Gastrocnemius medialis (tissue), 4 donors: ENCODE measurements around the gene SLC38A2. TPM values are rescaled to one million over a fixed set of nuclear protein-coding genes. Genes with fewer than 3 reads are reported as not detected.
A peak's percentile ranks its signal among the peaks of the same experiment; 100 is the strongest.
"Not testable (repeated sequence)": the region's sequence is repeated elsewhere in the genome, so short reads cannot be mapped to it uniquely, and the experiment has no call there.

Experiments
- ATAC-seq, 2 donors: fragments of 150-250 bp; one replicate each; pipeline ENCODE4 v1.9.1; 2016
- DNase-seq, 2 donors: peaks; one replicate each; pipeline ENCODE4 v3.0.0-alpha.2; 2019
- H3K27ac ChIP-seq, 4 donors: fragments of 200-600 bp; sonication (generic); 1 replicate in 1 of 4; 2 replicates in 3 of 4; pipeline ENCODE4 v1.5.1; 2016 to 2018; ENCODE audit warnings: mild to moderate bottlenecking in 2 of 4, moderate library complexity in 1 of 4
- H3K27me3 ChIP-seq, 3 donors: fragments of 200-600 bp; sonication (generic) in 2 of 3; 1 replicate in 1 of 3; 2 replicates in 2 of 3; pipeline versions ENCODE4 v1.5.1 to v1.6.0; 2016 to 2019; ENCODE audit warnings: mild to moderate bottlenecking in 1 of 3, moderate library complexity in 1 of 3
- H3K36me3 ChIP-seq, 2 donors: fragments of 200-600 bp; sonication (generic) in 1 of 2; one replicate each; pipeline ENCODE4 v1.5.1; 2017 to 2018
- H3K4me1 ChIP-seq, 2 donors: fragments of 200-600 bp; sonication (generic) in 1 of 2; one replicate each; pipeline ENCODE4 v1.5.1; 2016 to 2017; ENCODE audit warnings: mild to moderate bottlenecking in 2 of 2
- H3K4me3 ChIP-seq, 4 donors: fragments of 200-600 bp; sonication (generic) in 3 of 4; 1 replicate in 1 of 4; 2 replicates in 3 of 4; pipeline ENCODE4 v1.5.1; 2016 to 2019; ENCODE audit warnings: mild to moderate bottlenecking in 2 of 4
- H3K9me3 ChIP-seq, 3 donors: fragments of 200-600 bp; sonication (generic) in 2 of 3; 1 replicate in 1 of 3; 2 replicates in 2 of 3; pipeline ENCODE4 v1.5.1; 2016 to 2019
- CTCF ChIP-seq, 5 experiments: fragments of 450-650 bp in 3 of 5; fragments of 200-600 bp in 2 of 5; sonication (generic) in 2 of 5; IDR thresholded peaks in 4 of 5; conservative IDR thresholded peaks in 1 of 5; 1 replicate in 4 of 5; 2 replicates in 1 of 5; pipeline ENCODE4 v1.5.1; 2016 to 2019; ENCODE audit warnings: antibody characterized with exemption in 5 of 5, mild to moderate bottlenecking in 3 of 5, moderate library complexity in 3 of 5
- POLR2A ChIP-seq, 2 donors: fragments of 450-650 bp; IDR thresholded peaks; one replicate each; pipeline ENCODE4 v1.6.1; 2017; ENCODE audit warnings: antibody characterized with exemption in 2 of 2, mild to moderate bottlenecking in 2 of 2, moderate library complexity in 2 of 2
- in situ Hi-C, 4 donors: fragments of 200-750 bp; cut with MboI; loops; one replicate each; pipeline versions ENCODE4 v1.15.0 to v1.8.0; 2017; ENCODE audit warnings: low sequenced_read_pairs in 4 of 4
- intact Hi-C: fragments of 100-400 bp; cut with DNase I; formaldehyde crosslinking; loops from one replicate; pipeline ENCODE4 v1.15.1; 2023; ENCODE audit warnings: low total_unique reads
- total RNA-seq, 4 donors: library from RNA; depleted of rRNA; stranded (reverse); fragments of >200 nt; gene quantifications; one replicate each; pipeline versions ENCODE4 v1.1.0 to v1.2.3, GENCODE V29; 2016

Gene SLC38A2
- total RNA-seq, 4 donors from 2014 or later: 260 to 853 (median 400) TPM

- Histone ChIP-seq H3K9me3 (no peaks in the 10 kb centered on the region), H3K4me1 (peaks cover 33 to 40% of the 10 kb centered on the region in 2 donors), H3K4me3 (no peak overlapping the region), H3K36me3 (no peaks in the 10 kb centered on the region), H3K27me3 (no peaks in the 10 kb centered on the region), H3K27ac (peak overlapping the region in 2 of 4 donors; percentile 33 to 56)
- ATAC-seq (no peak), DNase-seq (no peak)
- no peak for TF ChIP-seq POLR2A (IDR thresholded peaks at IDR 0.05)
- TF ChIP-seq CTCF (IDR thresholded peaks at IDR 0.05 in 4 of 5, conservative IDR thresholded peaks at IDR 0.05 in 1 of 5): peak in 2 of 5 experiments; percentile 26 to 31
- intact Hi-C loops (loop anchor here (2.0 kb wide), 1 partner anchor 49 kb away; no protein-coding TSS in a partner anchor), in situ Hi-C loops (no loop called here)
These were observed 29.1 kb upstream of the SLC38A2 start for GRCh38 chr12:46401662-46402061.

GRCh38 chr12:46400406-46400805, 27.8 kb upstream of the SLC38A2 start:
- ATAC-seq (no peak), DNase-seq (no peak)
- Histone ChIP-seq H3K4me3 (no peak overlapping the region), H3K27me3 (no peaks in the 10 kb centered on the region), H3K9me3 (no peaks in the 10 kb centered on the region), H3K36me3 (no peaks in the 10 kb centered on the region), H3K4me1 (peaks cover 41 to 49% of the 10 kb centered on the region in 2 donors), H3K27ac (peak overlapping the region in 3 of 4 donors; percentile 2 to 56 (median 15))
- TF ChIP-seq CTCF (IDR thresholded peaks at IDR 0.05 in 4 of 5, conservative IDR thresholded peaks at IDR 0.05 in 1 of 5) (no peak), POLR2A (IDR thresholded peaks at IDR 0.05) (no peak)
- intact Hi-C loops (loop anchor here (2.0 kb wide), 1 partner anchor 50 kb away; no protein-coding TSS in a partner anchor), in situ Hi-C loops (no loop called here)

GRCh38 chr12:46399461-46400248, 27.1 kb upstream of the SLC38A2 start:
- peaks cover 48 to 50% of the 10 kb centered on the region in 2 donors for H3K4me1 ChIP-seq
- not testable (repeated sequence) for H3K27me3 ChIP-seq, H3K27ac ChIP-seq, ATAC-seq, DNase-seq, H3K4me3 ChIP-seq, H3K36me3 ChIP-seq, H3K9me3 ChIP-seq
- in situ Hi-C loops: loop anchor here in 1 of 4 donors (25.0 kb wide), 1 partner anchor 163 kb away; no protein-coding TSS in a partner anchor
- intact Hi-C loops: loop anchor here (2.0 kb wide), 1 partner anchor 51 kb away; no protein-coding TSS in a partner anchor

GRCh38 chr12:46396826-46397225, 24.3 kb upstream of the SLC38A2 start:
- intact Hi-C loops (no loop called here), in situ Hi-C loops (loop anchor here in 1 of 4 donors (25.0 kb wide), 1 partner anchor 165 kb away; no protein-coding TSS in a partner anchor)
- Histone ChIP-seq H3K27ac (peak overlapping the region; percentile 75 to 91 (median 85)), H3K27me3 (no peaks in the 10 kb centered on the region), H3K4me1 (peaks cover 23 to 24% of the 10 kb centered on the region in 2 donors), H3K9me3 (no peaks in the 10 kb centered on the region), H3K36me3 (no peaks in the 10 kb centered on the region), H3K4me3 (no peak overlapping the region)
- DNase-seq (peak; percentile 51 to 66), ATAC-seq (peak; percentile 99 to 100)
- TF ChIP-seq CTCF (IDR thresholded peaks at IDR 0.05 in 4 of 5, conservative IDR thresholded peaks at IDR 0.05 in 1 of 5) (no peak), POLR2A (IDR thresholded peaks at IDR 0.05) (no peak)

- H3K27me3 ChIP-seq: no peaks in the 10 kb centered on the region
These were observed 22.8 kb upstream of the SLC38A2 start for GRCh38 chr12:46395388-46395787.

More at GRCh38 chr12:46395388-46395787, 22.8 kb upstream of the SLC38A2 start:
- H3K4me1 ChIP-seq: peaks cover 23 to 35% of the 10 kb centered on the region in 2 donors
- DNase-seq (no peak), ATAC-seq (no peak)
- no peak for TF ChIP-seq POLR2A (IDR thresholded peaks at IDR 0.05)
- no peak for TF ChIP-seq CTCF (IDR thresholded peaks at IDR 0.05 in 4 of 5, conservative IDR thresholded peaks at IDR 0.05 in 1 of 5)
- no peaks in the 10 kb centered on the region for H3K36me3 ChIP-seq
- H3K27ac ChIP-seq: peak overlapping the region; percentile 75 to 91 (median 85)
- in situ Hi-C loops (loop anchor here in 1 of 4 donors (25.0 kb wide), 1 partner anchor 167 kb away; no protein-coding TSS in a partner anchor), intact Hi-C loops (no loop called here)
- H3K4me3 ChIP-seq: no peak overlapping the region
- H3K9me3 ChIP-seq: no peaks in the 10 kb centered on the region
